SKM-1 (cell line): ENCODE results near the gene KIAA0825.

Experiments used
- DNase-seq: peaks from one replicate; lab custom pipeline; 2025; ENCODE audit not compliant: unreplicated experiment; lab: John Stamatoyannopoulos, UW

The KIAA0825 gene

GRCh38 chr5:94329115-94329514, 289.3 kb downstream of the KIAA0825 start:
- no peak for DNase-seq

GRCh38 chr5:94326586-94326985, 291.8 kb downstream of the KIAA0825 start:
- DNase-seq = no peak

- DNase-seq = no peak
Measured at GRCh38 chr5:94316916-94317838, 301.2 kb downstream of the KIAA0825 start.

GRCh38 chr5:94314460-94315131, 303.8 kb downstream of the KIAA0825 start:
- no peak for DNase-seq

DNA sequence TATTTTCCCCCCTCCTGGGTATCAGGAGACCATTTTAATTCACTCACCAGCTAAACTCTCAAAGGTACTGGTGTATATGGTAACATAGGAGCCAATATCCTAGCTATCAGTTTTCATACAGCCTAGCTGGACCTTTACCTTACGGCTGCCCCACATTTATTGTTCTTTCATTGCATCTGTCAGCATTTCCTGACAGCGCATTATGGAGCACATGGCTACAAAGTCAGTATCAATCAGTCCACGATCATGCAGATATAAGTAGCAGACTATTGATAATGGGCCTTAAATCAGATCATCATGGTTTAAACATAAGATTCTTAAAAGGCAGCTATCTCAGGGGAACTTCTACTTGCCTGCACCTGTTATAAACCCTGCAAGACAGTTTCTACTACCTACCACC, 304.7 kb downstream of the KIAA0825 start:
- no peak for DNase-seq

DNA sequence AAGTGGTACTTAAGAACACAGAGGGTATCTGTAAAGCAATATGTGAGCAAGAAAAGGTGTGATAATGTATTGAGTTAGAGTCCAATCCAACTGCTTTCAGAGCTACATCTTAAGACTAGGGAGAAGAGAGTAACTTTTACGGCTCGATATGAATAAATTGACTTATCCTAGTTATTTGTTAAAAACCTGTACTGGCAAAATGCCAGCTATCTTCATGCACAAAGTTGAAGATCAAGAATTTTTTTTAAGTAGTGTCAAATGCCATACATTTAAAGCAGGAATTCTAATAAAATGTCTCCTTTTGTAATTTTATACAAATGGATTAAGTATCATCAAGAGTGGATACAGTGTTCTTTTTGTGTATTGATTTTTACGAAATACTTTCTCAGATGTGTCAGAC, 305.2 kb downstream of the KIAA0825 start:
- no peak for DNase-seq

DNA sequence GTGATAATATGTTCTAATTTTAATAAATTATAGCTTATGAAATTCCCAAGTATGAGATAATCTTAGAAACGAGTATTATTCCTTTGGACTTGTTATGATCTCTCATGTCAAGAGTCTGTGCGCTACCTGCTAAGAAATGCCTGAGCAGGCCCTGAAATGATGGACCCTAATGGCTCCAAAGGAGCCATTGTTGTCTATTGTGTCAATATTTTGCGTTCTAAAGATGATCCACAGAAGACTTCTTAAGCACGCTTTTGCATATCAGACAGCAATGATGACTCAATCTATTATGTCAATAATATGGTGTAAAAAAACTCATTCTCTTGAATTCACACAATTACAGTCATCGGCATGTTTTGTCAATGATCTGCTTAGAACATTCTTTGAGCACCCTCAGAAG, 306.1 kb downstream of the KIAA0825 start:
- DNase-seq = no peak

DNA sequence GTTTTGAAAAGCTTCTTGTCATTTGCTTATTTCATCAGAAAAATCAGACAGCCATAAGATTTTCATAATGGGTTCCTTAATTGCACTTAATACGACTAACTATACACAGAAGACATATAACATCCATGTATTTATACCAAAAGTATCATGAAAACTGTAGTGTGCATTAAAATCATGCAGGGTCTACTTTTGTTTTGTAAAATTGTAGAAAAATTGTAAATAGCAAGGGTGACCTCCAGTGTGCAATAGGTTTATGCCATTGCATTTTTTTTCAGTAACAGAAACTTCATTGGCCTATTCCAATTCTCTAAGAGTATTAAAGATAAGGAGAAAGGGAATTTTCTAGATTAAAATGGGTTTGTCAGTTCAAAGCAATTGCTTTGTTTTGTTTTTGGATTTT, 307.6 kb downstream of the KIAA0825 start:
- no peak for DNase-seq

DNA sequence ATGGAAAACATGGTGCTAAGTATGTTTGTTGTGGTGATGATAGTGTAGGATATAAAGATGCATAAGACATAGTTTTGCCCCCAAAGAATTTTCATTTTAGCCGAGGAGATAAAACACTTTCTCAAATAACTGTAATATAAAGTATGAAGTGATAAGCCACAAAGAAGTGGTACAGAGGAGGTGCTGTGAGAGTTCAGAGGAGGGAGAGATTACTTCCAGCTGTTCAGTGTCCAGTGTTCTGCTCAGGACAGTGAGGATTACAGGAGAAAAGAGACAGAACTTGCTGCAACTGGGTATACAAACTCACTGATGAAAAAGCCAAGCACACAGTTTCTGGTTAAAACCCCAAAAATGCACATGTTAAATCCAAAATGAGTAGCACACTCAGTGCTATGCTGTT, 309.3 kb downstream of the KIAA0825 start:
- DNase-seq = no peak

GRCh38 chr5:94308442-94308841, 310.0 kb downstream of the KIAA0825 start:
- DNase-seq = no peak

DNA sequence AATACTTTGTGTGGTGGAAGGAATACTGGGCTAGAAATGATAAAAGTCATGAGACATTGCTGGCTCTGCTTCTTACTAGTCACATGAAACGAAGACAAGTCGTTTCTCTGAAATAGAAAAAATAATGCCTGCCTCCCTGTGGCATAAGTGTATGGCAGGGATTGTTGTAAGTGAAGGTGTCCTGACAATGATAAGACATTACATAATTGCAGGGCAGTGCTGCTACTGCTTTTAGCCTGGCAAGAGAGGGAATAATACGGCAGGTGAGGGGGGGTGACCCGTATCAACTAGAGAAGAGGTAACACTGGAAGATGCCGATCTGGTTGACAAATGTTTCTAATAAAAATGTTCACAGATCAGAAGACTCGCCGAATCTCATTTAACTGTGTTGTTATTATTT, 314.3 kb downstream of the KIAA0825 start:
- no peak for DNase-seq

DNA sequence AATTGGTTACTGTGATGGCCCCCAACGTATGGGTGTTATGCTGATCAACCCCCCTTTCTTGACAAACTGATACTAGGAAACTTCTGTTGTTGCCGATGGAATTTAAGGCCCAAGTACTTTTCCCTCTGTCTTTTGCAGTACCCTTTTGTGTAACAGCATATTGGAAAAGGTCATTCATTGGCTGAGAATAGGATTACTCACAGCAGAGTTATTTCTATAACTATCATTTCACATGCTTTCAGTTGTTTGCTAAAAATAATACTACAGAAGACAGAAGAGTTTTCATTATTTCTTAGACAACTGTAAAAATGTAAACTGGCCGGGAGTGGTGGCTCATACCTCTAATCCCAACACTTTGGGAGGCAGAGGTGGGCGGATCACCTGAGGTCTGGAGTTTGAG, 329.5 kb downstream of the KIAA0825 start:
- DNase-seq = no peak

- no peak for DNase-seq
Measured at GRCh38 chr5:94285984-94286383, 332.4 kb downstream of the KIAA0825 start.

GRCh38 chr5:94283093-94283492, 335.3 kb downstream of the KIAA0825 start:
- DNase-seq = no peak

GRCh38 chr5:94281236-94281801, 337.1 kb downstream of the KIAA0825 start:
- DNase-seq = no peak

DNA sequence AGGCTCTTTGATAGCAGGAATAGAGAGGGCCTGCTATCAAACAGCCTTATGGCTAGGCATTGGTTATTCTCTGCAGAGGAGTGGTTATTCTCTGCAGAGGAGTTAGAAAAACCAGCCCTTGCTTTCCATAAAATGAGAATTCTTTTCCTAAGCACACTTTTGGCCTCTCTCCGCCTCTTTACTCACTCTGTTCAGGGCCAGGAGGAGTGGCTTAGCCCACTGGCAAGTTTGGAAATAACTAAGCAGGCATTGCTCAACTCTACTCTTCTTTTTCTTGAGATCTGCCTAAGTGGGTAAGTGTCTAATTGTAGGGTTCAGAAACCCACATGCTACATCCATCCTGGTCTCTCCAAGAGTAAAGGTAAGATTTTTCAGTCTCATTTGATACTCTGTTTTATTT, 341.7 kb downstream of the KIAA0825 start:
- DNase-seq = no peak

DNA sequence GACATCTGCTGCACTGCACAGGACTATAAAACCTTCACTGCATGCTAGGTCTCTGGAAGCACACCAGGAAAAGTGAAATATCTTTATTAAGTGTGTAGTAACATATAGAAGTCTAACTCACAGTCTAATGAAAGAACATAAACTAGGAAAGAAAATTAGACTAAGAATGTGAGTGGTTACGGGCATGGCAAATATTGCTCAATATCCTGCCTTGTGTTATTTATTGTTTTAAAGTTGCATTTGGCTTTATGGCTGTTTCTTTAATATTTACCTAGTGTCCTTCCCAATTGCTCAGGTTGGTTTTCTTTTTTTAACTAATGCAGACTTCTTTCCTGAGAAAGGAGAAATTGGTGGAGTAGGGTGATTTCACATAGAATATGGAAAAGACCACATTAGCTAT, 342.4 kb downstream of the KIAA0825 start:
- no peak for DNase-seq

DNA sequence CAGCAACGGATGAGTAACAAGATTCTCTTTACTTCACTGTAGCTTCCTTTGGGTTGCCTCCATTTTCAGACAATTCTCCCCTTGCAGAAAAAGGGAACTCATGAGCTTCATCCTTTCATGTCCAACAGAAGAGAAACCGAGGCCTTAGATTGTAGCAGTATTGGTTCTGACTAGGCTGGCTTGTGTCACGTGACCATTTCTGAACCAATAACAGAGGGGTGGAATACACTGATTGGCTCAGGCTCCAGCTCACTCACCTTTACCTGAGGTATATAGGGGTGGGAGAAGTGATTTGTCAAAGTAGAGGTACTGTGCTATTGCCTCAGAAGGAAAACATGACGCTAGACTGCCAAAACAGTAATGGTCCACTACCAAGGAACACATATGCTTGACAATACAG, 343.7 kb downstream of the KIAA0825 start:
- no peak for DNase-seq

GRCh38 chr5:94268226-94268625, 350.2 kb downstream of the KIAA0825 start:
- no peak for DNase-seq

- DNase-seq = no peak
Measured at GRCh38 chr5:94267350-94267899, 351.0 kb downstream of the KIAA0825 start.

GRCh38 chr5:94266170-94266569, 352.2 kb downstream of the KIAA0825 start:
- no peak for DNase-seq

DNA sequence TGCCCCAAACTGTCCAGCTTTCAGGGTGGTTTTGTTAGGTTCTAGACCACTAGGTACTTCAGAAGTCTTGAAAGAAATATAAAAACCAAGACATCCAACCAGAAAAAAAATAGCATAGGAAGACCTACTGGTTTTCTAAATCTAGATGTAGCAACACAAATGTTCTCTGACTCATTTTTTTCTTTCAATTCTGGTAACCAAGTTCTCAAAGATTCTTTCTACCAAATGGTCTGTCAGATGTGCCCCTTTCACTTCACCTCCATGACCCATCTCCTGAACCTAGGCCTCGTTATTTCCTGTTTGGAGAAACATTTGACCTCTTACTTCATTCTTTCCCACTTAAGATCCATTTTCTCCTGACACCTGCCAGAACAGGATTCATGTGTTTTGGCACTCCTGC, 355.3 kb downstream of the KIAA0825 start:
- DNase-seq = no peak
